HL-60/S4 treated with phorbol 12-myristate 13-acetate at 8.2 ng/mL for 4 days and 3 days (cell line): ENCODE measurements around the gene TET3.

ENCODE experiments used
- in situ Hi-C: fragments of 300-500 bp; cut with MboI; formaldehyde crosslinking; loops from 2 replicates; pipeline ENCODE4 v1.15.0; 2022; ENCODE audit warnings: low sequenced_read_pairs

The TET3 gene

DNA sequence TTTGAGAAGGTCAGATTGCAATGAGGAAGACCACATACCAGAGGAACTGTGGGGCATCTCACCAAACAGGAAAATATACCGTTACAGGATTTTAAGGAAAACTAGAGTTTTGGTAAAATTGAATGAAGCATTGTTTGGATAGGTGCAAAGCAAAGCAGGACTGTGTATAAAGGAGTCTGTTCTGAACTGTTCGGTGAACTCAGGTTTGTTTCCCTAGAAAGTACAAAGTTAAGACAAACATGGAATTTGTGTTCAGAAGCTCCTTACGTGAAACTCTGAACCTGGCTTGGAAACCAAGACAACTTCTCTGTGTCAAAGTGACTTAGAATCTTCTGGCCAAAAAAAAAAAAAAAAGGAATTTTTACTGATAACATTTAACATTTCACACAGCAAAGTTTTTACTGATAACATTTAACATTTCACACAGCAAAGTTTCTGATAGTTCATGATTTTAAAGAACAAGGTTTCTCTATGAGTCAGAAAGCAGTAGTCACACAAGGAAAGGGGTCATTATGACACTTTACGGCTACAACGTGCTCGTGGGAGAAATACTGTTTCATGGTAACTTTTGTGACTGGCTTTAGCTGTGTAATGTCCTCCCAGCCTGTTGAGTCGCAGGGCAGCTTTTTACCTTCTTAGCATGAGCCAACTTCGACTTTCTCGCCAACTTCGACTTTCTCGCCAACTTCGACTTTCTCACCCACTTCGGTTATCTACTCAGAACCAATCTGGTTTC lies 21.2 kb upstream of the TET3 start:
- in situ Hi-C loops, result no loop called here

DNA sequence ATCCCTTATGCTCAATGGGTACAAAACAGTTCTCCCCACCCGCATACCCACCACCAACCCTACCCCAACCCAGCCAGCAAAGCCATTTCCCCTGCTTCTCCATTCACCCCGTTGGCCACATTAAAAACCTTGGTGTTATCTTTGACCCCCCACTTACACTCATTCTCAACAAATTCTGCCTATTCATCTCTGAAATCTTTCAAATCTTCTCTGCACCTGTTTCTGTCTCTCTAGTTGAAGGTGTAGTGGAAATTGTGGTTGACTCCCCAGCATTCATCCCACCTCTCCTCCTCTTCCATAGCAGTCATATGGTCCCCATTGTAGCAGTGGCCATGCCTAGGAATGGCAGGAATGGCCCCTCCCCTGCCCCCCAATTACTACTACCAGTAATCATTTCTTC lies 20.5 kb upstream of the TET3 start:
- in situ Hi-C loops, result no loop called here

GRCh38 chr2:73965053-73965452 lies 19.7 kb upstream of the TET3 start:
- in situ Hi-C loops, result no loop called here

DNA sequence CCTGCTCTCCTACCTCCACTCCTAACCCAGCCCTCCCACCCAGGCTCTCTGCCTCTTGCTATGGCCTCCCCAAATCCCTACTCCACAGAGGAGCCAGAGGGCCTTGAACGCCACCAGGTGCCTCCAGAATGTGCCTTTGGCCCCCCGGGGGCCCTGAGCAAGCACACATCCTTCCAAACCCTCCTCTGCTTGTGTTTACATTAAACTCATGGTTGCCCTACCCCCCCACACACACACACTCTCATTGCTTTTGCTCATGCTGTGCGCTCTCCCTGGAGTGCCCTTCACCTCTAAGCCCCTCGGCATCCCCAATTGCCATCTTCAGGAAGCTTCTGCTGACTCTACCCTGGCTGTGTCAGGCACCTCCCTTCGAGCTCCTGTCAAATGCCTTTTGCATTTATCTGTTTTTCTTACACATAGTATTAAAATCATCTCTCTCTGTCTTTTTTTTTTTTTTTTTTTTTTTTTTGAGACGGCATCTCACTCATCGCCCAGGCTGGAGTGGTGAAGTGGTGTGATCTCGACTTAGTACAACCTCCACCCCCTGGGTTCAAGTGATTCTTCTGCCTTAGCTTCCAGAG lies 16.3 kb upstream of the TET3 start:
- in situ Hi-C loops, result no loop called here

GRCh38 chr2:73969356-73969755 lies 15.4 kb upstream of the TET3 start:
- in situ Hi-C loops, result no loop called here

GRCh38 chr2:73970141-73970803 lies 14.4 kb upstream of the TET3 start:
- in situ Hi-C loops, result no loop called here

DNA sequence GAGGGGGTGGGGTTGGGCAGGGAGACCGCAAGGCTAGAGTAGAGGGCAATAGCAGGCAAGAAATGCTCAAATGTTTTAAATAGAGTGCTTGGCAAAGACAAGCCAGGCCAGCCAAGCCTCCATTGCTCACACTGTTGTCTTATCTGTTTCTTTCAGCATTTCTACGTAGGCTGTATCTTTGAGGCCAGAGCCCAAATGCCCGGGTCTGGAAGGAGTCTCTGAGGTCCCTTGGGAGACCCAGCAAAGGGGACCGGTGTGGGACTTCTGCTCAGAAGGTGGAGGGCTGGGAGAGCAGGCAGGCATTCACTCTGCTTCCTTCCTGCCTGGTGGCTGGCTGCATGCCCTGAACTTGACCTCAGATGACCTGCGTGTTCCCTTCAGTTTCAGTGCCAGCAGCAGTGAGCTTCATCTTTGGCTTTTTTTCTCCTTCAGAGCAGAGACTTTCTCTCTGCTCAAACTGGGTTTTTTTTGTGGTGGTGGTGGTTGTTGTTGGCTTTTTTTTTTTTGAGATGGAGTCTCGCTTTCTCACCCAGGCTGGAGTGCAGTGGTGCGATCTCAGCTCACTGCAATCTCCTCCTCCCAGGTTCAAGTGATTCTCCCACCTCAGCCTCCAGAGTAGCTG lies 13.7 kb upstream of the TET3 start:
- in situ Hi-C loops, result no loop called here

DNA sequence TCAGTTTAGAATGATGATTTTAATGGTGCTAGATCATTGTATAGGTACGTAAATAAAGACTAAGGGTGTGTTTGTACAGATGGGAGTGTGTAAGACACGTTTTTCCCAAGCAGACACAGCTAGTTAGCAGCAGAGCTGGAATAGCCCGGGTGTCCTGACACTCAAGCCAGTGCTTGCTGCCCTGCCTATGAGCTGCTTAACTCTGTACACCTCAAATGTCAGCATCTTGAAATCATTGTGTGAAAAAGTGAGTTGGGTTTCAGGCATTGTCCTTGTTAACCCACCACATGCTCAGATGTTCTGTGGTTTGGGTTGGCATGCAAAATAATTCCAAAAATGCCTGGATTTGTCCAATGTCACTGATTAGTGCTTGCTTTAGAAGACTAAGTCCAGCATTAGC lies 13.0 kb upstream of the TET3 start:
- in situ Hi-C loops, result no loop called here

DNA sequence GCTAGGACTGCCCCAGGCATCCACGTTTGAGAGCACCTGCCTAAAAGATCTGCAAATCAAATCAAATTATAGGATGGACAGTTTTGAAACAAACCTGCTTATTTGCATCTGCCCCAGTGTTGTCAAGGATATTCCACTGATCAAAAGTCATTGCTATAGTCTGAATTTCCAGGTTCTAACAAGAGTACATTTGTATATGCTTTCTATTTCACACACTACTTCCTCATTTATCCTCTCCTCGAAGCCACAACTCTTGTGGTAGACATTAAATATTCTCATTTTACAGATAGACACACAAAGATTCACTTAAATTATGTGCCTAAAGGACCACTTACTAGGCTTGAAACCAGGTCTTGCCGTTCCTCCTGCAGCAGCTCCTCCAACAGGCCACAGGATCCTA lies 11.9 kb upstream of the TET3 start:
- in situ Hi-C loops, result no loop called here

DNA sequence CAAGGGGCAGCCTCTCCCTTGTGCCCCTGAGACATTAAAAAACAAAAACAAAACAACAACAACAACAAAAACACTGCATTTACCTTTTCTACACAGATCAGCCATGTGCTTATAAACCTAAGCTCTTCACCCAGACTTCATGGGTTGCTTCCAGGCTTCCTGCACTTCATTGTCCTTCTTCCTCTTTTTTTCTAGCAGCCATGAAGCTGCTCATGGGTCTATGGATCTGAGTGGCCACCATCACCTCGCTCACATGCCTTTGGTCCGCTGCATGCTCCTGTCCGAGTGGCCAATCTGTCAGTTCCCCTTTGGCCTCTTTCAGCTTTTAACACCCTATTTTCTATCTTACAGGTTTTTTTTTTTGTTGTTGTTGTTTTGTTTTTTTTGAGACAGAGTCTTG lies 9.0 kb upstream of the TET3 start:
- in situ Hi-C loops, result no loop called here

- in situ Hi-C loops, result no loop called here
Measured at GRCh38 chr2:73976803-73977202, 7.9 kb upstream of the TET3 start.

DNA sequence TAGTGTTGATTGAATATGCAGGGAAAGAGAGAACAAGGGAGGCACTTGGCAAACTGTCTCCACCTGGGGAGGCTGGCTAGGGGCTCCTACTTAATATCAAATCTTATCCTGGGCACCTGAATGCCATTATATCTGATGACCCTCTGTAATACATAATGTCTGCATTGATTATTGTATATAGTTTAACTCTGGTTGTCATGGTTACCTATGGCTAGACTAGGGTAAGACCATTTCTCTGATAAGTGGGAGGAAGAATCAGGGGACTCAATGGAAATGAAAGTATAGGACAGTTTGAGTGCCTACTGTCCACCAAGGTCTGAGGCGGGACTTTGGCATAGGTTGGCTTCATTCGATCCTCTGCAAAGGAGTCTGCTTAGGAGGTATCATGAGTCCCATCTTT lies 7.2 kb upstream of the TET3 start:
- in situ Hi-C loops, result no loop called here

GRCh38 chr2:73979021-73979420 lies 5.7 kb upstream of the TET3 start:
- in situ Hi-C loops, result no loop called here

- in situ Hi-C loops, result no loop called here
Measured at GRCh38 chr2:73979686-73980085, 5.0 kb upstream of the TET3 start.

- in situ Hi-C loops, result no loop called here
Measured at GRCh38 chr2:73980566-73980965, 4.1 kb upstream of the TET3 start.

DNA sequence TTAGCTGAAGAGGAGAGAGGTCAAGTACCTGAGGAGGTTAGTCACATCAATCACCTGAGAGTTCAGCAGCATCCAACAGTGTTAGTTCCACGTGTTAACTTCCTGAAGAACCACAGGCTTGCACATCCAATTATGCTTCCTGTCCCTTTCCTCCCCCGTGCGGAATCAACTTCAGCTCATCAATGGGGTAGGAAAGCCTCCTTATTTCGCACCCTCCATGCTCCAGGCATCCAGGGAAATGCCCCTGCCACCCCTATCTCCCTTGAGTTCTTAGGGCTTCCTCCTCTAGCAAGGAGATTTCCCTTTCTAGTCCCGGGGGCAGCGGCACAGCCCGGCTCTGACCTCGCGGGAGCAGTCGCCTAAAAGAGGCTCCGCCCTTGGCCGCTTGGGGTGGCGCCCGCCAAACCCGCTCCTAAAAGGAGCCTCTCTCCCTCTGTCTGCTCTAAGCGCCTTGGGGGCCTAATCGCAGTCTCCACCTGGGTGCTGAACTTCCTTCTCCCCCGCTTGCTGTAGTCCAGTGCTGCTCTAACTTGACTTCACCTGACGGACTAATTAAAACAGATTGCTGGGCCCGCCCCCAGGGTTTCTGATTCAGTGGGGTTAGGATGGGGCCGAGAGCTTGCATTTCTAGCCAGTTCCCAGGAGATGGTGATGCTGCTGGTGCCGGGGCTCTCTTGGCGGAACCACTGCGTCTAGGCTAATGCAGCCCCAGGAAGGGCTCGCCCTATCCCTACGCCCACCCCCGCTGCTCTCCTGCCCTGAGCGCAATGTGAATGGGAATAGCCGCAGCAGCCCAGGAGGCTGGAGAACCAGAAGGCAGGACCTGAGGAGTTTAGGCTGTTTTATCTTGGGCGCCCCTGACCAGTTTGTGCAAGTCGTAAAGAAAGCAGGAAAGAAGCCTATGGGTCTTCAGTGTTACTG lies 3.4 kb upstream of the TET3 start:
- in situ Hi-C loops, result no loop called here

GRCh38 chr2:73982140-73982617 lies 2.5 kb upstream of the TET3 start:
- in situ Hi-C loops, result no loop called here

DNA sequence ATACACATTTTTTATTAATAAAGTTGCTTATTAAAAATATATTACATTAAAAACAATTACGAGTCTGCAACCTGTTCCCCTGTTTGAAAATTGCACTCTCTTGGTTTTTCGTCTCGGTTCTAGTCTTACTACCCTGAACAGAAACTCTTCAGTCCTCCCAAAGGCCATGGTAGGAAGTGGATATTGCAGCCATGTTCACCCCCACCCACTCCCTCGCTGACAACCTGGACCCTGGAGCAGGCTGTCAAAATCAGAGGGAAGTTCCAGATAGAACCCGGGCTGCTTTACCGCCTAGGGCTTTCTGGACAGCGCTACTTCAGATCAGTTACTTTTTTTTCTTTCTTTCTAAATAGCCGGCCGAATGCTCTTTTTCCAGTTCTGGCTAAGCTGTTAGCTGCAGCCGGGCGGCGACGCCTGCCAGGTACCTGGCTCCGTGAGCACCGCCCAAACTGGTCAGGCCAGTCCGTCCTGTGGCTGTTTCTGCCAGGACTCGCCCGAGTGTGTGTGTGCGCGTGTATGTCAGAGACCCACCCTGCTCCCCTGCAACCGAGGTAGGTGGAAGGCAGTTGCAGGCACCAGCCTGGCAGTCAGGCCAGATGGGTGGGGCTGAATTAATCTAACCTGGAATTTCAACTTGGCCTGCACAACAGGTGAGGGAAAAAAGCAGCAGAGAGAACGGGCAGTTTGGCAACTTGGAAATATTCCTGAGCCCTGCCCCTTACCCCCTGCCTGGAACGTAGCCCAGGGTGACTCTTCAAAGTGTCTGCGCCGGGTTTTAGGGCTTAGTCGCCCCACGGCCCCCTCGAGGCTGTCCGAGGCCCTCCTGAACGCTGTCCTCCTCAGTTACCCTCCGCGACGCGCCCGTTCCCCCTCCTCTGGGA lies 1.1 kb upstream of the TET3 start:
- in situ Hi-C loops, result no loop called here

- in situ Hi-C loops, result no loop called here
Measured at GRCh38 chr2:73984922-73985307, 205 bp downstream of the TET3 start.
